ENCODE measurements around the gene STAT5A. TPM values are rescaled to one million over a fixed set of nuclear protein-coding genes. Genes with fewer than 3 reads are reported as not detected.

STAT5A gene
- total and polyA plus RNA-seq, 9 of the 15 experiments (the other 6 are each of a cell fraction or from before 2014, with no cell fraction given), result 79.9 to 415 (median 196) TPM

- TF ChIP-seq THRB (CRISPR knock-in tag; conservative IDR thresholded peaks at IDR 0.05), result no peak
- no peak for TF ChIP-seq ZNF584 (CRISPR knock-in tag; IDR thresholded peaks at IDR 0.05; ENCODE audit: low read depth)
- peak; percentile 62; the same call in 1 of the 2 replicates for TF ChIP-seq ZNF766 (CRISPR knock-in tag; conservative IDR thresholded peaks at IDR 0.05)
- no peak for TF ChIP-seq TAF7 (tag; IDR thresholded peaks at IDR 0.05)
- no peak for TF ChIP-seq YY1 (IDR thresholded peaks at IDR 0.05; ENCODE audit: borderline replicate concordance in 1 of 3, control insufficient read depth in 1 of 3, extremely low read depth in 1 of 3, insufficient read depth in 3 of 3, insufficient read length in 1 of 3, insufficient replicate concordance in 2 of 3, low read depth in 1 of 3, low read length in 2 of 3)
- no peak for TF ChIP-seq SRSF1 (IDR thresholded peaks at IDR 0.05; ENCODE audit: low read depth, low read length)
- no peak for TF ChIP-seq ZKSCAN1 (IDR thresholded peaks at IDR 0.05; ENCODE audit: low read depth, low read length)
- no peak for TF ChIP-seq ZFP91 (CRISPR knock-in tag; IDR thresholded peaks at IDR 0.05)
- TF ChIP-seq RAD51 (IDR thresholded peaks at IDR 0.05; ENCODE audit: borderline replicate concordance, low read depth), result no peak
- no peak for TF ChIP-seq ATF2 (CRISPR knock-in tag; IDR thresholded peaks at IDR 0.05)
- TF ChIP-seq RCOR1 (IDR thresholded peaks at IDR 0.05; ENCODE audit: borderline replicate concordance in 1 of 2, low read depth in 2 of 2, low read length in 2 of 2), result 0 out of 4 replicates have a peak, but pooled peaks of 1 of the 2 experiments have one; percentile 10
- TF ChIP-seq USF1 (CRISPR knock-in tag; IDR thresholded peaks at IDR 0.05), result no peak
- TF ChIP-seq CTBP1 (IDR thresholded peaks at IDR 0.05; ENCODE audit: borderline replicate concordance), result peak; percentile 80; the same call in 1 of the 2 replicates
- TF ChIP-seq HMBOX1 (IDR thresholded peaks at IDR 0.05), result no peak
- no peak for TF ChIP-seq ZNF695 (CRISPR knock-in tag; IDR thresholded peaks at IDR 0.05)
- TF ChIP-seq JUN (IDR thresholded peaks at IDR 0.05; ENCODE audit: borderline replicate concordance, low read depth, low read length), result peak; percentile 95
- no peak; the same call in 1 of the 2 replicates for TF ChIP-seq JUN (CRISPR knock-in tag; IDR thresholded peaks at IDR 0.05; ENCODE audit: borderline replicate concordance)
- TF ChIP-seq CBX1 (IDR thresholded peaks at IDR 0.05; ENCODE audit: low read depth), result no peak
These were observed 21.2 kb upstream of the STAT5A start (continued) for GRCh38 chr17:42266918-42267766.

All from K562 (cell line).